Gastroesophageal sphincter (tissue), 4 donors: Measurements from ENCODE around the gene ZBTB20. TPM values are rescaled to one million over a fixed set of nuclear protein-coding genes. Genes with fewer than 3 reads are reported as not detected.

ENCODE experiments used
- ATAC-seq: fragments of 150-250 bp; one replicate; pipeline ENCODE4 v1.9.1; 2016; ENCODE audit warnings: mild to moderate bottlenecking, moderate library complexity
- H3K27ac ChIP-seq, 4 donors: fragments of 200-600 bp; sonication (generic) in 3 of 4; 1 replicate in 3 of 4; 2 replicates in 1 of 4; pipeline ENCODE4 v1.5.1; 2016 to 2019
- H3K27me3 ChIP-seq: fragments of 200-600 bp; sonication (generic); one replicate; pipeline ENCODE4 v1.5.1; 2019
- H3K36me3 ChIP-seq, 2 donors: fragments of 200-600 bp; sonication (generic); one replicate each; pipeline ENCODE4 v1.5.1; 2019; ENCODE audit warnings: control low read depth in 1 of 2
- H3K4me1 ChIP-seq, 3 donors: fragments of 200-600 bp; sonication (generic); 1 replicate in 2 of 3; 2 replicates in 1 of 3; pipeline ENCODE4 v1.5.1; 2016 to 2019; ENCODE audit warnings: control low read depth in 2 of 3
- H3K4me3 ChIP-seq, 2 donors: fragments of 200-600 bp; sonication (generic); one replicate each; pipeline ENCODE4 v1.5.1; 2019; ENCODE audit warnings: mild to moderate bottlenecking in 1 of 2, moderate library complexity in 1 of 2
- H3K9me3 ChIP-seq, 3 donors: fragments of 200-600 bp; sonication (generic); one replicate each; pipeline ENCODE4 v1.5.1; 2017 to 2019; ENCODE audit warnings: control low read depth in 2 of 3
- EP300 ChIP-seq: sonication (generic); formaldehyde crosslinking; IDR thresholded peaks from one replicate; pipeline ENCODE4 v1.6.1; 2017; ENCODE audit warnings: antibody characterized with exemption, mild to moderate bottlenecking
- POLR2A ChIP-seq, 2 donors: fragments of 450-650 bp; IDR thresholded peaks; one replicate each; pipeline ENCODE4 v1.6.1; 2017; ENCODE audit warnings: antibody characterized with exemption in 2 of 2, mild to moderate bottlenecking in 2 of 2, moderate library complexity in 1 of 2
- POLR2AphosphoS5 ChIP-seq: sonication (generic); formaldehyde crosslinking; IDR thresholded peaks from one replicate; pipeline ENCODE4 v1.6.1; 2017; ENCODE audit warnings: antibody characterized with exemption
- WGBS, 2 donors: methylation state at CpG; one replicate each; pipeline ENCODE4 v1.1.5; 2018; ENCODE audit warnings: low coverage in 1 of 2; 5-methylcytosine and 5-hydroxymethylcytosine counted together
- total RNA-seq, 4 donors: library from RNA; depleted of rRNA; stranded (reverse); fragments of >200 nt; gene quantifications; one replicate each; pipeline ENCODE4 v1.1.0, GENCODE V29; 2016
- TF ChIP-seq, protein P1 (sequence below), 4 experiments: fragments of 200-600 bp in 2 of 4; fragments of 450-650 bp in 2 of 4; sonication (generic) in 1 of 4; IDR thresholded peaks; one replicate each; pipeline ENCODE4 v1.5.1; 2017 to 2019; ENCODE audit warnings: antibody characterized with exemption in 4 of 4, mild to moderate bottlenecking in 2 of 4, moderate library complexity in 2 of 4

Gene ZBTB20
- total RNA-seq, 4 donors from 2014 or later, result 53.1 to 113 (median 98.4) TPM

DNA sequence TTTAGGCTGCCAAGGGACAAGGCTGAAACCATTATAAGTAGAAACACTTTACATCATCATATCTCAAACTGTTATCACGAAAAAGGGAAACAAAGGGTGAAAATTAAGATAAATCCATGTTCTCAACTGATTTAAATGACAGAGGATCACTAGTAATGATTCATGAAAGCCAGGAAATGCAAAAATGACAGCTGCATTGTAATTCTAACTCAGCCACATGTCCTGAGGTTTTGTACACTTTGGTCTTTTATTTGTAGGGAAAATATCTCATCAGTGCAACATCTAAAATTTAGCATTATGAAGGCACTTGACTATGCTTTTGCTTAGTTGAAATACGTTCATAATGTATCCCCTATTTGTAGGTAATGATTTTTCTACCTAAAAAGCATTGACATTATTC is 473.6 kb downstream of the ZBTB20 start:
- no peak for ATAC-seq
- Histone ChIP-seq H3K27ac (no peak overlapping the region), H3K36me3 (no peaks in the 10 kb centered on the region), H3K9me3 (no peaks in the 10 kb centered on the region), H3K27me3 (no peaks in the 10 kb centered on the region), H3K4me3 (no peak overlapping the region), H3K4me1 (no peaks in the 10 kb centered on the region)
- no peak for TF ChIP-seq POLR2AphosphoS5
- TF ChIP-seq POLR2A (IDR thresholded peaks at IDR 0.05), result no peak
- TF ChIP-seq EP300, result no peak
- TF ChIP-seq, protein P1, sequence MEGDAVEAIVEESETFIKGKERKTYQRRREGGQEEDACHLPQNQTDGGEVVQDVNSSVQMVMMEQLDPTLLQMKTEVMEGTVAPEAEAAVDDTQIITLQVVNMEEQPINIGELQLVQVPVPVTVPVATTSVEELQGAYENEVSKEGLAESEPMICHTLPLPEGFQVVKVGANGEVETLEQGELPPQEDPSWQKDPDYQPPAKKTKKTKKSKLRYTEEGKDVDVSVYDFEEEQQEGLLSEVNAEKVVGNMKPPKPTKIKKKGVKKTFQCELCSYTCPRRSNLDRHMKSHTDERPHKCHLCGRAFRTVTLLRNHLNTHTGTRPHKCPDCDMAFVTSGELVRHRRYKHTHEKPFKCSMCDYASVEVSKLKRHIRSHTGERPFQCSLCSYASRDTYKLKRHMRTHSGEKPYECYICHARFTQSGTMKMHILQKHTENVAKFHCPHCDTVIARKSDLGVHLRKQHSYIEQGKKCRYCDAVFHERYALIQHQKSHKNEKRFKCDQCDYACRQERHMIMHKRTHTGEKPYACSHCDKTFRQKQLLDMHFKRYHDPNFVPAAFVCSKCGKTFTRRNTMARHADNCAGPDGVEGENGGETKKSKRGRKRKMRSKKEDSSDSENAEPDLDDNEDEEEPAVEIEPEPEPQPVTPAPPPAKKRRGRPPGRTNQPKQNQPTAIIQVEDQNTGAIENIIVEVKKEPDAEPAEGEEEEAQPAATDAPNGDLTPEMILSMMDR (IDR thresholded peaks at IDR 0.05), result no peak
- WGBS, 2 donors, result 78 to 88% methylated on average over 2 of the region's 2 CpGs

DNA sequence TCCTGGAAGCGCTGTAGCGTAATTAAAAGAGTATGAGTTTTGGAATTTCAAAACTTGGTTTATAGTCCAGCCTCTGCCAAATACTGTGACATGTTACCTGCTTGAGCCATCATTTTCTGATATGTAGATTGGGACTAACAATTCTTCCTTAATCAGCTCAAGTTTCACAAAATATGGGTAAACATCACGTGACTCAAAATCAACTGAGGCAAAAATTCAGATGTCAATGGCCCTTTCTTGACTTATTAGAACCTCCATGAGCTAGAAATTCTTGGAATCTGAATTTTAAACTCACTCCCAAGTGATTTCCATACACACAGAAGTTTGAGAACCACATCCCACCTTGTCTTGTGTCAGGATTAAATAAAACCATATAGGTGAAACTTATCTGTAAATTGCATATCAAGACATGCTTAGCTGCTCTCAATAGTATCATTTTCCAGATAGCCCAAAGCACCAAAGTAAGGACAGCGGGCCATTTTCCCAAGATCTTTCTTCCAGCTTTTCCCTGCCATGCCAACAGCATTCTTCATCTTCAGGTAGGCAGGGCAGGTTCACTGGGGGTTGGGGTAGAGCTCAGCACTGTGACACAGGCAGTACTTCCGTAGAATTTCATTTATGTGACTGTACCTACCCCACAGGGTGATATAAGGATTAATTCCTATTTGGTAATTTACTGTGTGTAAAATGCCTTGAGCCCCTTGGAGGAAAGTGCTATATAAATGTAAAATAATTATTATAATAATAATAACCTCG is 474.2 kb downstream of the ZBTB20 start:
- no peaks in the 10 kb centered on the region for H3K27me3 ChIP-seq
- no peaks in the 10 kb centered on the region for H3K36me3 ChIP-seq
- H3K4me3 ChIP-seq, result no peak overlapping the region
- 91 to 94% methylated on average over 5 of the region's 6 CpGs for WGBS, 2 donors
- TF ChIP-seq, protein P1 (IDR thresholded peaks at IDR 0.05), result no peak
- TF ChIP-seq POLR2AphosphoS5, result no peak
- TF ChIP-seq POLR2A (IDR thresholded peaks at IDR 0.05), result no peak
- no peak for TF ChIP-seq EP300
- ATAC-seq, result no peak
- H3K27ac ChIP-seq, result no peak overlapping the region
- H3K9me3 ChIP-seq, result no peaks in the 10 kb centered on the region
- H3K4me1 ChIP-seq, result no peaks in the 10 kb centered on the region

DNA sequence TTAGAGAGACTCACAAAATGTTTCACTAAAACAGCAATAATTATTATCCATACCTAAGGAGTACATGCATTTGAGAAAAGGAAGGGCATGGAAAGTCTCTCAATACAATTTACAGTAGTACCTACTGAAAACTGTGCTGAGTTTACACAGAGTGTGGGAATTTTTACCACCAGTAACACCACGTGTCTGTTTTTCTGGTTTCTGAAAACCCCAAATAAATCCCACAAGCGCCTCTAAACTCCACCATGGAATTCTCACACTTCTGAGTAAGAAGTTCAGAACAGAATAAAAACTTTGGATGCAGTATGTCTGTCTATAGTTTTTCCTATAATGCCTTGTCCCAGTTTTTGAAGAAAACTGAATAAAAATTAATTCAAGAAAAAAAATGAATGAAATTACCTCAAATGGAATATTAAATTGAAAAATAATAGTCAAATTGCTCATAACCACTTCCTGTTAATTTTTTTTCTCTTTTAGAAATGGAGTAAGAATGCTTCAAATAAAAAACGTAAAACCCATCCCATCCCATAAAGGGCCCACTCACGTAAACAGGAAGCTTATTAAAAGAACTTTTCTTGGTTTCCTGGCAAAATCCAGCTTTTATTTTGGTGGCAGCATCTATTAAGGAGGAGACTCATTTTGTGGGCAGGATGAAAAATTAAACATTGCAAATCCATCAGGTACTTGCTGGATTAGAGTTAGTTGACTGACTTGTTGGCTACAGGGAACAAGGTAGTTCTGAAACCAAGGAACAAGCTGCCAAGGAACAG is 475.2 kb downstream of the ZBTB20 start:
- WGBS, 2 donors, result 76 to 91% methylated on average over 4 of the region's 4 CpGs
- TF ChIP-seq POLR2AphosphoS5, result no peak
- no peak for TF ChIP-seq POLR2A (IDR thresholded peaks at IDR 0.05)
- TF ChIP-seq EP300, result no peak
- TF ChIP-seq, protein P1 (IDR thresholded peaks at IDR 0.05), result no peak
- no peaks in the 10 kb centered on the region for H3K9me3 ChIP-seq

DNA sequence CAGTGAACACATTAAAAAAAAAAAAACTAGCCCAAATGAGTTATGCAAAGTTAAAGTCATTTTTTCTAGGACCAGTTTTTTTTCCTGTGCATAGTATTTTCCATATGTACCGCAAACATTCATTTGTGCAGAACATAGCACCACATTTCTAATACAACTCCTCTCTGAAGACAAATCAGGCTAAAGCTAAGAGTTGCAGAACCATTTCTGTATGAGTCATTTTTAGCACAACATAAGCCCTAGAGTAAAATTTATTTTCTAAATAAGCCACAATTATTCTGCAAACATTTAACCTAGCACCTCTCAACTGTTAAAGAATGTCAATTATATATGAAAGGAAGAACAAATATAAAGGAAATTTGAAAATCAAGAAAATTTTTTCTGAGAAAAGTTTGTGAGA is 477.5 kb downstream of the ZBTB20 start:
- WGBS, 2 donors, result 75 to 92% methylated on average over 1 of the region's 1 CpG

More for the DNA sequence above, 475.2 kb downstream of the ZBTB20 start:
- H3K27ac ChIP-seq, result no peak overlapping the region
- ATAC-seq, result no peak
- no peaks in the 10 kb centered on the region for H3K4me1 ChIP-seq
- H3K4me3 ChIP-seq, result no peak overlapping the region
- no peaks in the 10 kb centered on the region for H3K27me3 ChIP-seq
- no peaks in the 10 kb centered on the region for H3K36me3 ChIP-seq

More for the DNA sequence above, 477.5 kb downstream of the ZBTB20 start:
- Histone ChIP-seq H3K27ac (no peak overlapping the region), H3K9me3 (no peaks in the 10 kb centered on the region), H3K36me3 (no peaks in the 10 kb centered on the region), H3K4me1 (peaks cover 0 to 7% (median 0%) of the 10 kb centered on the region in 3 donors), H3K27me3 (no peaks in the 10 kb centered on the region), H3K4me3 (no peak overlapping the region)
- no peak for ATAC-seq
- TF ChIP-seq, protein P1 (IDR thresholded peaks at IDR 0.05), result no peak
- TF ChIP-seq POLR2A (IDR thresholded peaks at IDR 0.05) (no peak), EP300 (no peak), POLR2AphosphoS5 (no peak)
